Neural progenitor cell (in vitro differentiated cells): ENCODE data around the gene LARP1. TPM values are rescaled to one million over a fixed set of nuclear protein-coding genes. Genes with fewer than 3 reads are reported as not detected.

Experiments
- DNase-seq: peaks from one replicate; pipeline ENCODE4 v3.0.0-alpha.2; 2016; ENCODE audit warnings: low spot score
- H2AFZ ChIP-seq: fragments of 200-600 bp; sonication (generic); replicated peaks from 2 replicates; pipeline ENCODE4 v1.6.1; 2016; ENCODE audit warnings: antibody characterized with exemption
- H3F3A ChIP-seq: fragments of 200-600 bp; sonication (generic); 2 replicates; pipeline ENCODE4 v1.6.1; 2016; ENCODE audit warnings: antibody characterized with exemption, low read depth
- H3K27ac ChIP-seq: fragments of 200-600 bp; sonication (generic); 2 replicates; pipeline ENCODE4 v1.5.1; 2016; ENCODE audit warnings: mild to moderate bottlenecking
- H3K27me3 ChIP-seq: fragments of 200-600 bp; sonication (generic); 2 replicates; pipeline ENCODE4 v1.6.1; 2016; ENCODE audit warnings: mild to moderate bottlenecking, moderate library complexity
- H3K36me3 ChIP-seq: fragments of 200-600 bp; sonication (generic); 2 replicates; pipeline ENCODE4 v1.5.1; 2016
- H3K4me1 ChIP-seq: fragments of 200-600 bp; sonication (generic); 2 replicates; pipeline ENCODE4 v1.6.1; 2016; ENCODE audit warnings: mixed run types
- H3K4me2 ChIP-seq: fragments of 200-600 bp; sonication (generic); 2 replicates; pipeline ENCODE4 v1.6.1; 2016
- H3K4me3 ChIP-seq: fragments of 200-600 bp; sonication (generic); 2 replicates; pipeline ENCODE4 v1.5.1; 2016
- H3K79me2 ChIP-seq: fragments of 200-600 bp; sonication (generic); 2 replicates; pipeline ENCODE4 v1.6.1; 2016; ENCODE audit warnings: low read depth
- H3K9ac ChIP-seq: fragments of 200-600 bp; sonication (generic); 2 replicates; pipeline ENCODE4 v1.6.1; 2016
- H3K9me3 ChIP-seq: fragments of 200-600 bp; sonication (generic); 2 replicates; pipeline ENCODE4 v1.5.1; 2016; ENCODE audit warnings: low read depth
- H4K20me1 ChIP-seq: fragments of 200-600 bp; sonication (generic); 2 replicates; pipeline ENCODE4 v1.6.1; 2016; ENCODE audit warnings: low read depth
- H3K27ac Mint-ChIP-seq: 3 replicates; pipeline ENCODE4 v1.8.0; 2021; ENCODE audit warnings: mixed read lengths
- H3K27me3 Mint-ChIP-seq: 2 replicates; pipeline ENCODE4 v1.8.0; 2022; ENCODE audit warnings: low read depth, mild to moderate bottlenecking, inconsistent platforms, moderate library complexity, mixed read lengths; ENCODE audit not compliant: insufficient read depth
- H3K36me3 Mint-ChIP-seq: 3 replicates; pipeline ENCODE4 v1.8.0; 2021; ENCODE audit warnings: mixed read lengths
- H3K4me1 Mint-ChIP-seq: 3 replicates; pipeline ENCODE4 v1.8.0; 2021; ENCODE audit warnings: mixed read lengths
- H3K4me3 Mint-ChIP-seq: 3 replicates; pipeline ENCODE4 v1.8.0; 2021; ENCODE audit warnings: mild to moderate bottlenecking, moderate library complexity, mixed read lengths
- H3K9me3 Mint-ChIP-seq: 3 replicates; pipeline ENCODE4 v1.8.0; 2020; ENCODE audit warnings: mixed read lengths
- CTCF ChIP-seq: fragments of 200-600 bp; sonication (generic); IDR thresholded peaks from 2 replicates; pipeline ENCODE4 v1.5.1; 2017; ENCODE audit warnings: antibody characterized with exemption, mild to moderate bottlenecking
- EZH2 ChIP-seq: fragments of 200-600 bp; sonication (generic); IDR thresholded peaks from 2 replicates; pipeline ENCODE4 v1.6.1; 2017; ENCODE audit warnings: antibody characterized with exemption, mild to moderate bottlenecking, moderate library complexity
- EZH2phosphoT487 ChIP-seq: fragments of 200-600 bp; sonication (generic); IDR thresholded peaks from 2 replicates; pipeline ENCODE4 v1.6.1; 2017; ENCODE audit warnings: antibody characterized with exemption
- total RNA-seq: library from RNA; depleted of rRNA; stranded (reverse); fragments of >200 nt; gene quantifications from 2 replicates; pipeline ENCODE4 v1.2.3, GENCODE V29; 2015; ENCODE audit warnings: low replicate concordance

LARP1 gene
- total RNA-seq, 1 donor from 2014 or later, result 53.8 TPM

- no peak for DNase-seq
- peaks cover 46% of the 10 kb centered on the region for H3K4me1 ChIP-seq
- Mint-ChIP-seq H3K9me3 (no peaks in the 10 kb centered on the region), H3K27ac (no peak overlapping the region), H3K27me3 (no peaks in the 10 kb centered on the region), H3K4me3 (no peak overlapping the region), H3K36me3 (peaks cover 11% of the 10 kb centered on the region), H3K4me1 (peaks cover 39% of the 10 kb centered on the region)
- H2AFZ ChIP-seq, result no peak overlapping the region
- TF ChIP-seq EZH2phosphoT487 (no peak), EZH2 (no peak), CTCF (no peak)
- H3K4me2 ChIP-seq, result no peak overlapping the region
- no peak overlapping the region for H3K9ac ChIP-seq
- no peaks in the 10 kb centered on the region for H3K27me3 ChIP-seq
- peaks cover 16% of the 10 kb centered on the region for H3F3A ChIP-seq
- no peaks in the 10 kb centered on the region for H3K9me3 ChIP-seq
- H3K4me3 ChIP-seq, result no peak overlapping the region
- peaks cover 100% of the 10 kb centered on the region for H3K79me2 ChIP-seq
- no peaks in the 10 kb centered on the region for H3K36me3 ChIP-seq
- no peak overlapping the region for H3K27ac ChIP-seq
- peaks cover 97% of the 10 kb centered on the region for H4K20me1 ChIP-seq
Observed at GRCh38 chr5:154779105-154779504, 23.9 kb downstream of the LARP1 start.

GRCh38 chr5:154780128-154780527 is 25.0 kb downstream of the LARP1 start:
- no peaks in the 10 kb centered on the region for H3K27me3 Mint-ChIP-seq
- H3K4me3 Mint-ChIP-seq, result no peak overlapping the region
- Histone ChIP-seq H4K20me1 (peaks cover 97% of the 10 kb centered on the region), H3K79me2 (peaks cover 100% of the 10 kb centered on the region), H3F3A (peaks cover 13% of the 10 kb centered on the region), H3K36me3 (no peaks in the 10 kb centered on the region), H3K4me1 (peaks cover 45% of the 10 kb centered on the region), H3K9me3 (no peaks in the 10 kb centered on the region), H3K4me3 (no peak overlapping the region), H3K4me2 (no peak overlapping the region), H3K27ac (no peak overlapping the region), H2AFZ (no peak overlapping the region), H3K27me3 (no peaks in the 10 kb centered on the region), H3K9ac (no peak overlapping the region)
- peaks cover 40% of the 10 kb centered on the region for H3K4me1 Mint-ChIP-seq
- DNase-seq, result no peak
- no peak overlapping the region for H3K27ac Mint-ChIP-seq
- TF ChIP-seq EZH2phosphoT487 (no peak), EZH2 (no peak), CTCF (no peak)
- H3K36me3 Mint-ChIP-seq, result peaks cover 7% of the 10 kb centered on the region
- no peaks in the 10 kb centered on the region for H3K9me3 Mint-ChIP-seq

- Histone ChIP-seq H3K27me3 (no peaks in the 10 kb centered on the region), H3F3A (peaks cover 7% of the 10 kb centered on the region), H3K36me3 (no peaks in the 10 kb centered on the region), H3K27ac (no peak overlapping the region), H4K20me1 (peaks cover 97% of the 10 kb centered on the region), H3K9me3 (no peaks in the 10 kb centered on the region), H3K9ac (no peak overlapping the region), H2AFZ (no peak overlapping the region), H3K4me3 (no peak overlapping the region), H3K4me1 (peaks cover 41% of the 10 kb centered on the region), H3K79me2 (peaks cover 100% of the 10 kb centered on the region), H3K4me2 (peak overlapping the region; percentile 42)
- Mint-ChIP-seq H3K27ac (peak overlapping the region; percentile 66), H3K4me1 (peaks cover 47% of the 10 kb centered on the region), H3K4me3 (no peak overlapping the region), H3K27me3 (peaks cover 2% of the 10 kb centered on the region), H3K9me3 (no peaks in the 10 kb centered on the region), H3K36me3 (peaks cover 15% of the 10 kb centered on the region)
- DNase-seq, result peak; percentile 52
- TF ChIP-seq EZH2, result no peak
- no peak for TF ChIP-seq EZH2phosphoT487
- no peak for TF ChIP-seq CTCF
Observed at GRCh38 chr5:154782326-154782725, 27.1 kb downstream of the LARP1 start.
